Measurements from ENCODE around the gene RETREG2.

Gene RETREG2

DNA sequence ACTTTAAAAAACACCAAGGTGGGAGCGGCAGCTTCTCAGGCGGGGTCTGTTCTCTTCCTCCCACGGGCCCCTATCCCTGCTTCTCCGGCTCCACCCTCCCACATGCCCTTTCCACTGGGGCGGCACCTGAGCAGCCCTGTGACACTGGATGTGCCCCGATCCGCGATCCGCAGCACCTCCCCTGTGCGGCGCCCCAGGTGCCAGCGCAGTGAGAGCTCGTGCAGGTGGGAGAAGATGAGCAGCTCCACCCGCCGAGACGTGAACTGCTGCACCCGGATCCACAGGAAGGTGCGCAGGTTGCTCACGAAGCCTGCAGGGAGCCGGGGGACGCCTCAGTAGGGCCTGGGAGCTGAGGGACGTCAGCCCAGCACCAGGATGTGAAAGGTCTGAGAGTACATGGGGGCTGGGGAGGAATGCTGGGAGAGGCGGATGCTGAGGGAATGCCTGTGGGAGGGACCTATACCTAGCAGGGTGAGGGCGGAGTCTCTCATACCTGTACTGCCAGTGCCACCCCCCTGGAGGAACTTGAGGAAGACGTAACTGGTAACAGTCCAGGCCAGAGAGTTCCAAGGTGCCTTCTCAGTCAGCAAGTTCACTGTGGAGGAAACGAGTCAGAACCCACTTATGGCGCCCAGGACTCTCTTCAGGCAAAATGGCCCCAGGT is 37.9 kb downstream of the RETREG2 start:
- no peak for DNase-seq (ENCODE audit: low read depth)

DNA sequence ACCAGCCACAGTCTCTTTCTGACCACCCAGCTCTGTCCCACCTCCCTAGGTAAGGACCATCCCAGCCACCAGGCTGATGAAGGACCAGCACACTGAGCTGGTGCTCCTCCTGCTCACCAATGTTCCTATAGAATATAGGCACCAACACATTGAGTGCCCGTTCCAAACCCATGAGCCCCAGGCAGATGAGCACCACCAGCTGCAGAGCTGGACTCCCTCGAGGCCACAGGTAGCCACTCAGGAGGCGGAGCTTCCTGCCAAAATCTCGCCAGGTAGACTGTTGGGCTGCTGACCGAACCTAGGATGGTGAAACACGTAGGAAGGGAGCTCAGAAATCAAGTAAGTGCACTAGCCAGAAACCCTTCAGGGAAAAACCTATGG is 38.5 kb downstream of the RETREG2 start:
- DNase-seq (ENCODE audit: low read depth): no peak

DNA sequence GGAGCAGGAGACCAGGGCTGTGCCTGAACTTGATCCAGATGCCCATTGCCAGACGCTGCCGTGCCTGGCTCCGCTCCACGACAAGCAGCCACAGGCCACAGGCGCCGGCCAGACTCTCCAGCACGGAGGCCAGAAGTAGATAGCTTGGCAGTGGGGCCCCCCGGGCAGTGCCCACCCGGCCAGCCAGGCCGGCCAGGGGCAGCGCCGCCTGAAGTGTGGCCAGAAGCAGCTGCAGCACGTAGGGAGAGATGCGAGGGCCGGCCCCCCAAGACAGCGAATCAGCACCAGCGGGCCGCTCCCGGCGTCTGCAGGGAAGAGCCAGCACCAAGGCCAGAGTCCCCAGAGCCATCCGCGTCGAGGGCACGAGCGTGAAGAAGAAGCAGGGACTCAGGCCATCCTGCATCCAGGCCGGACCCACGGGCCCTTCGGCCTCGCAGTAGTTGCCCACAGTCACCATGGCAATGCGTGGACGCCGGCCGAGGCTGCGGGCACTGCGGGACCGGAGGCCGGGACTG is 40.2 kb downstream of the RETREG2 start:
- DNase-seq (ENCODE audit: low read depth): no peak

DNA sequence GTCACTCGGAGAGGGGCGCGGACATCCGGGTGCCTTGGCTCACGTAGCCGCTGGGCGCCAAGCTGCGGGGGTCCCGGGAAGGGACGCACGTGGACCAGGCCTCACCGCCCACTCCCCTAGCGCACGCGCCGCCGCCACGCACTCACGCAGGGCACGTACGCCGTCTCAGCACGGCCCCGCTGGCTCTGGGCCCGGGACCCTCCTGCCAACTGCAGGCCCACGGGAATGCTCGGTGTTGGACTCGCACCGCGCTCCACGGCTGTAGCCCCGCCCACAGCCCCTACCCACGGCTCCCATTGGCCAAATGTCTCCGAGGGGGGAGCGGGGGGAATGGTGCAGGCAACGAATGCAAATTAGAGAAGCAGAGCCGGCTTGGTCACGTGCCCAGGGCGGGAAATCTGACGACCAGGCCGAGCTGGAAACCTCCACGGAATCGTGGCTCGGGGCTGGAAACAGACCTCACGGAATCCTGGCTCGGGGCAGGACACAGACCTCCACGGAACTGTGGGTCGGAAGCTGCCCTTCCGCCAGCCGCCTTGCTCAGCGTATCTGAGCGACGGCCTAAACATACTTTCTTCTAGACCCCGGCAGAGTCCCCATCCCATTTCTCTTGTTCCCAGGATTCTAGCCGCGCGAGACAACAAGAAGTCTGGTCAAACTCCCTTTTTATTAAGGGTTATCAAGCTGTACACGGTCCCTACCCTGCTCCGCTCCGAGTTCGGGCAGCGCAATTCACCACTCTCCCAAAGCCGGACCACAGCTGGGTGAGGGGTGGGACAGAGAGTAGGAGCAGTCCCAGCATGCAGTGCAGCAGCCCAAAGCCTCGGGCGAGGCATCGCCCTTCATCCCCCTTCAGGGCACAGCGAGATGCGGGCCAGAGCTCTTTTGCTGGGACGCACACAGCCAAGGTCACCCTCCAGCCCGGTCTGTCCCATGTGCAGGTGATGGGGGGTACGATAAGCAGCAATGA is 40.9 kb downstream of the RETREG2 start, which contains the start of gene ABCB6:
Gene ABCB6 (minus strand): TSS at position 227 of the 970 bp plus-strand sequence. CDS start 285 bp downstream, outside the sequence.
- peak; percentile 73 for DNase-seq (ENCODE audit: low read depth)

DNA sequence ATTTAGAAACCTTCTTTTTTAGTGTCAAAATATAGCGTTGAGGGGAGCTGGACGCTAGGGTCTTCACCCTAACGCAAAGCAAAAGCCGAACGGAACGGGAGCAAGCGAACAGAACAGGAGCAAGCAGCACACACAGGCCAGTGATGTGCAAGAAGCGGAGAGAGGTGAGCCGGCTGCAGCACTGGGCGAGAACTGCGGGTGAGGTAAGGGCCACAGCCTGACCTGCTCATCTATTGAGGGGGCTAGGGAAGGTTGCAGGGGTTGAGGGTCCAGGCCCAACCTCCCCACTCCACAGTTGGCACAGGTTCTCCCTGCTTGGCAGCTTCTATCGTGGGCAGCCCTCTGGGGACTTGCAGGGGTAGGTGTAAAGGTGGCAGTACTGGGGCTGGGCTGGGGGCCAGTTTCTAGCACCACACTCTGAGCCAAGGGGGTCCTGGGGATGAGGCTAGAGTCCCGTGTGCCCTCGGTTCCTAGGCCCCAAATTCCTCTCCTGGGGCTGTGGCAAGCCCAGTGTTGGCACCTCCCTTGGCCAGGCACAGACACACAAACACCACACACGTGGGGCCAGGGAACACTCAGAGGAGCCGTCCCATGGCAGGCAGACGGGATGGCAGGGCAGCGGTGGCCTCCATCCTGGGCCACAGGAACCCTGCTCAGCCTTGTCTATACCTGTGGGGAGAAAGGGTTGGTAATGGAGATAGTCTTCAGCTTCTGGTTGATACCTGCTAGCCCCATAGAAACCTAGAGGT is 41.9 kb downstream of the RETREG2 start:
- no peak for DNase-seq (ENCODE audit: low read depth)

DNA sequence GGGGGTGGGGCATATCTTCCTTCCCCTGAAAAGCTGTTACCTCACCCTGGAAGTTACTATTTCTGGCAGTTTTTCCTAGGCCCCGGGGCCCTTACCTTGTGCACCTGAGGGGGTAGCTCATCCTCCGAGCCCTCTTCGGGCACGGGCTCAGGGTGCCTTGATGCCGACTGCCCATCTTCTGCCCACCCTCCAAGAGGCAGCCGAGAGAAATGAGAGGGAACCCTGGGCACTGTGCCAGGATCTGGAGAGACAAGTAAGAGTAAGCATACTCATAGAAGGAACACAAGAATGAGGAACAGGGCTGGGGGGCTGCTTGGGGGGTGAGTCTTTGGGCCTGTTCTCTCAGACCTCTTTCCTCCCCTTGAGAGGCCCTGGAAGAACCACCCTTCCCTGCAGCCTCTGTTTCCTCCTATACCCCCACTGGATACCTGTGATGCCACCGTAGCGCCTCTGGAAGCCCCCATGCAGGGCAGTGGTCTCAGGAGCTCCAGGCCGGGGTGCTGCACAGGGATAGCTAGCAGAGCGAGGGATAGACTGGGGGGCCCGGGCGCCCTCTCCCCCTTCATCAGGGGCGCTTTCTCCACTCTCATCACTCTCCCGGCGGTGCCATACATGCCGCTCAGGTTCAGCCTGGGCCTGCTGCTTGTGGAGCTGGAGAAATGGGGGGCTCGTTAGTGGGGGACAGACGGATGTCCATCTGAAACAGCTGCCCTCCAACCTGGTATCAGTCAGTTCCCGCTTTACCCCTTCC is 42.8 kb downstream of the RETREG2 start:
- no peak for DNase-seq (ENCODE audit: low read depth)

DNA sequence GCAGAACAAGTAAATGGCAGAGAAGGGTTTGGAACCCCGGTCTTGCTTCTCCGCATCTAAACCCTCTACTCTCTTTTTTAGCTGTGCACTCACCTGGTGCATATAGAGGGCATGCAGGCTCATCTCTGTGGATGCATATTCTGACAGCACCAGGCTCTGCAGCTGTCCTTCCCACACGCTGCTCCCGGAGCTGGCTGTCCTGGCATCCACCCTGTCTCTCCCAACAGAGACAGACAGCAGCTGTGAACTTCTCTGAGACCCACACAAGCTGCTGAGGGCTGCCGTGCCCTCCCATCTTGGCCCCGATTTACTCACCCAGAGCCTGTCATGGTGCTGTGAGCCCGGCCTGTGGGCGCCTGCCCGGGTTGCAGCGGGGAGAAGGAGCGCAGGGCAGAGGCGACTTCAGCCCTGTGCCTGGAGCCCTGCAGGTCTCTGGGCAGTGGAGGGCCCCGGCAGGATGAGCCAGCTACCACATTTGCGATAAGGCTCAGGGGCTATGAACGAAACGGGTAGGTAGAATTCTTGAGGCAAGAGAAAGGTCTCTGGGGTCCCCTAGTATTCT is 44.0 kb downstream of the RETREG2 start:
- no peak for DNase-seq (ENCODE audit: low read depth)

DNA sequence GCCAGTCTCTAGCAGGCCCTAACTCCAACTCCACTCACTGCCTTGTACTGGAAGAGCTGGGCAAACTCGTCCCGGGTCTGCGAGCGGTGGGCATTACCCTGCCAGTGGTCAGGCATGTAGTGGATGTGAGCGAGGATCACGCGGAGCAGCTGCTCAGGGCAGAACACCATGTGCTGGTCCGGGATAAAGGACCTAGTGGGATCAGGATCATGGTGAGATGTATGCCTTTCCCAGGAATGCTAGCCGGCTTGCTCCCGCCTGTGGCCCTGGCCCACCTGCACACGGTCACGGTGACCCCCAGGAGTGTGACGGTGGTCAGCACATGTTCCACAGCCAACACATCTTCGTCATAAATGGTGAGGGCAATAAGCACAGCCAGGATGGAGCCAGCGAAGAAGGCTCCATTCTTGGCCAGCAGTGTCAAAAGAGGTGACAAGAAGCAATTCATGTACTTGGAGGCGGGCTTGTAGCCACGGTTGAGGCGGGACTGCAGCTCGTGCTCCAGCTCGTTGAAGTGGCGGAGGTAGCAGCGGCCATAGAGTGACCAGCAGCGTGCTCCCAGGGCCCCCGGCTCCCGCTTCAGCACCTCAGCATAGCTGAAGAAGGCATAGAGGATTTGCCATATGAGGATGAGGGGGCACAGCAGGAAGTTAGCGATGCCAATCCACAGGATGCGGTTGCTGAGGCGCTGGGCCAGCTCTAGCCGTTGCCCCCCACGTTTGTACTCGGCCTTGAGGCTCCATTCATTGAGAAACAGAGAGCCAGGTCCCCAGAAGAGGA is 45.9 kb downstream of the RETREG2 start:
- no peak for DNase-seq (ENCODE audit: low read depth)

DNA sequence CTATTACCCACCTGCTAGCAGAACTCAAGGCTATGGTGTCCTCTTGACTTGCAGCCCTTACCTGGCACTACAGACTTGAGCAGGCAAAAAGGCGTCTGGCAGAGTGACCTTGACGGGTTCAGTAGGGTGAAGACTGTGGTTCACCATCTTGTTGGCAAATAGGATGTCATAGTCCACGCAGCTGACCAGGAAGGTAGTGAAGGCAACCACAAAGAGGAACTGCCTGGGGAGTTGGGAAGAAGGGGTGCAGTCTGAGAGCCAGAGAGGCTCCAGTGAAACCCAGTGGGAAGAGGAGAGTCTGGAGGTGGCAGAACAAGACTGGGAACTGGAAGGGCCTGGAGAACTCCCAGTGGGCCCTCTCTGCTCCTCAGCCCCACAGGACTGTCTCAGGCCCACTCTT is 47.3 kb downstream of the RETREG2 start:
- no peak for DNase-seq (ENCODE audit: low read depth)

DNA sequence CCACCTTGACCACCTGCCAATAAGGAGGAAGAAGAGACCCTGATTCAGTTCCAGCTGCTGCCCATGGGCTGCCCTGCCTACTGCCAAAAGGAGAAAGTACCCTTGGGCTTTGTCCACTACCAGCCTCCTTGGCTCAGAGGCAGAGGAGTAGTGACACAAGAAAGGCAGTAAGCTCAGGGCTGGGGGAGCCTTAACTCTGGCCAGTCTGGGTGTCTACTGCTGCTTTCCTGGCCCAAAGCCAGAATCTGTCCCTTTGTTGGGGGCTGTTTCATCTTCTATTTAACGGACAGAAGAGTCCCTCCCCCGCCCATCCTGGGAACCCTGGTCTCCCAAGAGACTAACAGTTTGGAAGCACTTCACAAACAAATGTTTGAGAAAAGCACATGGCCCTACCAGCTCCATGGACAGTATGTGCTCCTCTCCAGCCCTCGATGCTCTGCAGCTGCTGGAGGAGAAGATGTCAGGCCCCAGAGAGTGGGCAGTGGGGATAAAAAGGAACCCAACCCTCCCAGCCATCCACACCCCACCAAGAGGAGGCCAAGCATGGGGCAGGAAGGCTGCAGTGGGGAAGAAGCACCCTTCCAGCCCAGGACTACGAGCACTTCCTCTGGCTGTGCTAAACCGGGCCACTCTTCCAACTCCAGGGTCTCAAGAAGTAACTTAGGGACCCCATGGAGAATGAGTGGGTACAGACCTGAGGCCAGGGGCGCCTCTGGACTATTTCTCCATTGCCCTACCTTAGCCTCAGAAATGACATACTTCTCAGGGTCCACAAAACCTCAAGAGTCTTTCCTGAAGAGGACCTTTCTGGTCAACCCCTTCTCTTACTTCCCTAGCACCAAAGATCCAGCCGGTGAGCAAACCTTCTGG is 50.2 kb downstream of the RETREG2 start:
- DNase-seq (ENCODE audit: low read depth): no peak

DNA sequence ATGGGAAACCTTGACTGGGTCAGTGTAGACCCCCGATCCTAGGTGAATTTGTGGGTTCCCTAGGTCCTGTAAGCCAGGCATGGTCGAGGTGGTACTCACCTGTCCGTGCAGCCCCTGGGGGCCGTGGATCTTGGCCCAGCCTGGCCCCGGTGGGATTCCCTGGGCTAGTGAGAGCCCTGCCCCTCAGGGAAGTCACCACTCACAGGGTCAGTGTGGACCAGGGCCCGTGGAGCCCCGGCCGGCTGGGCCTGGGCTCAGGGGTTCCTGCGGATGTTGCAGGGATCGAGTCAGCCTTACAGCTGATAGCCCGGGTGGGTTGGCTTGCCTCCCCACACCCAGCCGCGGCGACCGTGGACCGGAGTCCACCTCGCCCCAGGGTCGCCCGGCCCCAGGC is 50.8 kb downstream of the RETREG2 start:
- DNase-seq (ENCODE audit: low read depth): no peak

DNA sequence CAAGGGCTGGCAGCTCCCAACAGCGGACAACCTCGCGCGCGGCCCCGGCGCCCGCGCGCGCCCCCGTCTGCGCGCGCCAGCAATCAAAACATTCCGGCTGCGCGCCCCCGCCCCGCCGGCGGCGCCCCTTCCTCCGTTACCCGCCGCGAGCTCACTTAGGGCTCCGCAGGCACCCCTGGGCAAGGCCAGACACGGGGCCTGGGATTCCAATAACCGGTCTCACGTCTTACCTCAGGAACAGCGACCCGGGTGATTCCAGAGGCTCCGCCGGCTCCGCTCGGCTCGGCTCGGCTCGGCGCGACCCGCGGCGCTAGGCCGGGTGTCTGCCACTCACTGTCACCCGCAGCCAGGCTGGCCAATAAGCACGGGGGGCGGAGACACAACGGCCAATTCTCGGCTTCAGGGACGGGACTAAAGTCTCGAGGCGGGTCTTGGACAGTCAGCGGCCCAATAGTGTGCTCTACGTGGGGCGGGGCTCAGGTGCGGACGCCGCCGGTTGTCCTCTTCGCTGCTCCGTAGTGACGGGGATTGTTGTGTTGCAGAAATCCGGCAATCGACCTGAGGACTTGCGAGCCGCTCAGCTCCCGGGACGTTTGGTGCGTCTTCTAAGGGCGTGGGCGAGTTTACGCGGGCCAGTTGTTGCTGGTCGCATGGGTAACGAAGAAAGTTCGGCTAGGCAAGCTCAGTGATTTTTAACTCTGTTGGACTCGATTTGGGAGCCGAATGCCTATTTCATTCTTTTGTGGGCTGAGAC is 51.4 kb downstream of the RETREG2 start, which contains the start of the genes ANKZF1 and ATG9A:
Gene ANKZF1 (plus strand): TSS at position 502 of the 754 bp plus-strand sequence. CDS start 452 bp downstream, outside the sequence.
Gene ATG9A (minus strand): TSS at position 332 of the 754 bp plus-strand sequence. CDS start 1,612 bp downstream, outside the sequence.
- peak; percentile 96 for DNase-seq (ENCODE audit: low read depth)

DNA sequence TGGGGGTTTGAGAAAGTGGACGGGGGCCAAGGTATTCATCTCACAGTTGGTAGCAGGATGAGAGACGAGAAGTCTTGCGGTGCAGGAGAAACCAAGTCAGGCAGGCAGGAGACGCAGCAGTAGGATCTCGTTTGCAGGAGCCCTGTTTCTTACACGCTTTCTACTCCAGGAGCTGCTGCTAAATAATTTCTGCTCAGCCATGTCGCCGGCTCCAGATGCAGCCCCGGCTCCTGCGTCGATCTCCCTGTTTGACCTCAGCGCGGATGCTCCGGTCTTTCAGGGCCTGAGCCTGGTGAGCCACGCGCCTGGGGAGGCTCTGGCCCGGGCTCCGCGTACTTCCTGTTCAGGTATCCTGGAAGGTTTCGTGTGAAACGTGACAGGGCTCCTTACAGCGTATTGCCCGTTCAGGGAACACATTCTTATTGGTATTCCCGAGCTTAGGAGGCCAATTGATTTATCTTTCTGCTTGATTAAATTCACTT is 52.0 kb downstream of the RETREG2 start:
- no peak for DNase-seq (ENCODE audit: low read depth)

DNA sequence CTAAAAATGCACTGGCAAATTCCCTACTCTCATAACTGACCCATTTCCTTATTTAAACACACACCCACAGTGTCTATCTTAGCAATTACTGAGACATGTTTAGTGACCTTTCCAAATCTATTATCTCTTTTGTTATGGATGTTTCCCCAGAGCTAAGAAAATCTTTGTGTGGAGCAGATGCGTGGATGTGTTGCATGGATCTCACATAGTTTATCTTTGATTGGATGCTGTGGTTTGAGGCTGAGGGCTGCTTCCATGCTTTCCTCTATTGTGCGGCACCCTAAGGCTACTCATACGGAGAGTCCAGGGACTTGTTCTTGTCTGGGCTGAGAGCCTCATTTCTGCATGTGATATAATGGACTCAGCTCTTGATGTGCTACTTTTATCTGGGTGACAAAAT is 56.3 kb downstream of the RETREG2 start:
- no peak for DNase-seq (ENCODE audit: low read depth)

All from stimulated activated CD8-positive, alpha-beta memory T cell treated with anti-CD3 and anti-CD28 coated beads, Interleukin-12 subunit alpha, Interleukin-12 subunit beta, amount 100 ng/mL, for 1 hour (primary cell).